Coronary artery (tissue), 2 donors: ENCODE measurements around the gene ARPP21.

Experiments
- DNase-seq: peaks from one replicate; pipeline ENCODE4 v3.0.0-alpha.2; 2017; ENCODE audit warnings: low spot score
- H3K27ac ChIP-seq, 2 donors: fragments of 200-600 bp; sonication (generic); one replicate each; pipeline ENCODE4 v1.5.1; 2016 to 2019
- H3K4me3 ChIP-seq: fragments of 200-600 bp; sonication (generic); 2 replicates; pipeline ENCODE4 v1.5.1; 2016; ENCODE audit warnings: mild to moderate bottlenecking, moderate library complexity
- CTCF ChIP-seq: fragments of 200-600 bp; sonication (generic); IDR thresholded peaks from one replicate; pipeline ENCODE4 v1.5.1; 2019; ENCODE audit warnings: antibody characterized with exemption

ARPP21 gene

GRCh38 chr3:35784169-35784568, 144.8 kb downstream of the ARPP21 start:
- Histone ChIP-seq H3K27ac (no peak overlapping the region), H3K4me3 (no peak overlapping the region)
- TF ChIP-seq CTCF: no peak
- DNase-seq: no peak

GRCh38 chr3:35785234-35785888, 146.0 kb downstream of the ARPP21 start:
- Histone ChIP-seq H3K27ac (no peak overlapping the region), H3K4me3 (no peak overlapping the region)
- no peak for DNase-seq
- no peak for TF ChIP-seq CTCF

DNA sequence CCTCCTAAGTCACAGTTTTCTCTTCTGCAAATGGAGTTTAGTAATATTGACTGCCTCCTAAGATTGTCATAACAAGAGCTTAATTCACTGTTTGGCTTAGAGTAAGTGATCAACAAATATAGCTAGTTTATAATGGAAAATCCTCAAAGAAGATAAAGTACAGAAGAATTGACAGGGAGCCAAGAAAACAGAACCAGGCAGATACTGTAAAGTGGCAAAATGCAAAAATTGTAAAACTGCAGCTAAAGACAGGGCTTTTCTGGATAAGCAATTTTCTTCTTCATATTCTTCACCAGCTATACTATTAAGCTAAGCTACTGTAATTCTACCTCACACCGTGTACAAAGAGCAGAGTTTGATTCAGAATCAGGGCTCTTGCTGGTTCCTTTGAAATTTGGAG, 148.6 kb downstream of the ARPP21 start:
- no peak for DNase-seq
- Histone ChIP-seq H3K4me3 (no peak overlapping the region), H3K27ac (no peak overlapping the region)
- TF ChIP-seq CTCF: no peak

- Histone ChIP-seq H3K27ac (no peak overlapping the region), H3K4me3 (no peak overlapping the region)
- DNase-seq: no peak
- no peak for TF ChIP-seq CTCF
Observed at GRCh38 chr3:35789042-35789831, 149.9 kb downstream of the ARPP21 start.

- DNase-seq: no peak
- H3K4me3 ChIP-seq: no peak overlapping the region
- TF ChIP-seq CTCF: no peak
- no peak overlapping the region for H3K27ac ChIP-seq
Observed at GRCh38 chr3:35790764-35791163, 151.4 kb downstream of the ARPP21 start.

GRCh38 chr3:35793667-35794066, 154.3 kb downstream of the ARPP21 start:
- Histone ChIP-seq H3K4me3 (no peak overlapping the region), H3K27ac (no peak overlapping the region)
- no peak for TF ChIP-seq CTCF
- DNase-seq: no peak

- DNase-seq: no peak
- H3K4me3 ChIP-seq: no peak overlapping the region
- no peak overlapping the region for H3K27ac ChIP-seq
- TF ChIP-seq CTCF: no peak
Observed at GRCh38 chr3:35800960-35801459, 161.7 kb downstream of the ARPP21 start.
